DMS79 (cell line): Measurements from ENCODE around the gene SLC15A4.
"Not testable (repeated sequence)": the region's sequence is repeated elsewhere in the genome, so short reads cannot be mapped to it uniquely, and the experiment has no call there.

ENCODE experiments used
- DNase-seq: peaks from one replicate; lab custom pipeline; 2025; lab: John Stamatoyannopoulos, UW

The SLC15A4 gene

DNA sequence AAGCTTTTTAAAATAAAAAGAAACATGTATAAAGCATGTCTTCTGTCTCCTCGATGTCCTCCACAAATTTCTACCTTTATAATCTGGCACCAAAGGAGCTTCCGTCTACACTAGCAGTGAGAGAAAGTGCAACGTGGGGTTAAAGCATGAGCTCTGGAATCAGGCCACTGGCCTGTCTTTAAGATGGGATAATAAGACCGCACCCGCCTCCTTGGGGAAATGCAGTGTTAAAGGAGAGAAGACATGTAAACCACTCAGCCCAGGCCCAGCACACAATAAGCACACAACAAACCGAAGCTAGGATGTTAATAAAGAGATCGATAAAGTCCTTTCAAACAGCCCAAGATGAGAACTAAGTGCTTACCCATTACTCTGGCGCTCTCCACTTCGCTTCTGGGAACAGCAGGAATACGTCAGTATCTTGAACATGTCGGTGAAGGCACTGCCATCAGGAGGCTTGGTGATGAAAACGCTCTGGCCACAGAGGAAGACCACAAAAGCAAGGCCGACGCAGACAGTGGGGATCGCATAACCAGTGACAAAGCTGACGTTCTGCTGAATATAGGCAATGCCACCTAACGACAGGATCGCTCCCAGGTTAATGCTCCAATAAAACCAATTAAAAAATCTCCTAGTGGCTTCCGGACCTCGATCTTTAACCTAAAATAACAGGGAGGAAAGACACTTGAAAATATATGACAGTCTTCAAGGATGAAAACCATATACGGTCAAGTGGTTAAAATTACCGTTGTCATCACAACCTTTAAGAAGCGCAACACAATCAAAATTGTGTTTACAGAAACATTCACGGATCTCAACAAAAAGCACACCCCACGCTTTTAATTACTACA lies 9.1 kb downstream of the SLC15A4 start:
- DNase-seq: no peak

DNA sequence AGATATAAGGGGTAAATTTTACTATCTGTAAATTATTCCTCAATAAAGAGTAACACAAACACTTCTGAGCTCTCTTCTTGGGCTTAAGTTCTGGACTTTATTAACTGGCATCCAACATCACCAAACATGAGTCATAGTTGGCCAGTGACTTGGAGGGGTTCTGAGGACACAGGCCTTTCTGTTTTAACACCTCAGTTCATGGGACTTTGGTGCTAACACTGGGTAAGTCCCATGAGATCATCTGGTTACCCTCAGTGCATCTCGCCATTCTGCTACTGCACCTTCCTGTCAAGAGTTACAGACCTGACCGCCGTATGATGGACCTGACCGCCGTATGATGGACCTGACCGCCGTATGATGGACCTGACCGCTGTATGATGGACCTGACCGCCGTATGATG lies 9.9 kb downstream of the SLC15A4 start:
- no peak for DNase-seq

DNA sequence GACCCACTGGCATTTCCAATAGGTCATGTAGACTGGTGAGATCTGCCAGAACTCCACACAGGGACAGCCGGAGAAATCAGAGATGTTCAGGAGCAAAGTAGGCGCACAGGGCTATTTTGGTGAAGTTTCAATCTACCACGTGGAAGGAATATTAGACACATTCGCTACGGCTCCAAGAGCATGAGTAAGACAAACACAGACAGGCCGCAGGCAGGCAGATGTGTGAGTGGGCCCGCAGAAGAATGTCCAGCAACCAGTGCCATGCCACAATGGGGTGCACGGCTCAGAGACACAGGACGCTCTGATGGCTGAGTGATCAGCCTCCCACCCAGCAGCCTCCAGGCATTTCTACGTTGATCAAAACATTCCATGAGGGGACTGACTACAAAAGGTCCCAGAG lies 10.4 kb downstream of the SLC15A4 start:
- DNase-seq: no peak

DNA sequence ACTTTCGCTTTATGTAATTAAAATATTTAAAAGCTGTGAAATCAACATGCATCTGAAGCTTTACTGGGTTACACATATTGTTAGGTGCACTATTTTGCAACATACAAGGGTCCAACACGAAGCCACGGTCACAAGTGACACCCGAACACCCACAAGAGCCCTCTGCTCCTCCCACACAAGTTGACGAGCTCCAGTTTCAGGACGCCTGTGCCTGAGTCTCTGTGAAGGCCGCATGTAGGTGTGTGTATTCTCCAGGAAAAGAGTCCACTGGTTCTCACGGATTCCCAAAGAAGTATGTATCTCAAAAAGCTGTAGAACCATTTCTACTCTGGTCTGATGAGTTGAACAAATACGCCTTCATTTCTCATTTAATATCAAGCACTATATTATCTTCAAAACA lies 12.0 kb downstream of the SLC15A4 start:
- DNase-seq: no peak

DNA sequence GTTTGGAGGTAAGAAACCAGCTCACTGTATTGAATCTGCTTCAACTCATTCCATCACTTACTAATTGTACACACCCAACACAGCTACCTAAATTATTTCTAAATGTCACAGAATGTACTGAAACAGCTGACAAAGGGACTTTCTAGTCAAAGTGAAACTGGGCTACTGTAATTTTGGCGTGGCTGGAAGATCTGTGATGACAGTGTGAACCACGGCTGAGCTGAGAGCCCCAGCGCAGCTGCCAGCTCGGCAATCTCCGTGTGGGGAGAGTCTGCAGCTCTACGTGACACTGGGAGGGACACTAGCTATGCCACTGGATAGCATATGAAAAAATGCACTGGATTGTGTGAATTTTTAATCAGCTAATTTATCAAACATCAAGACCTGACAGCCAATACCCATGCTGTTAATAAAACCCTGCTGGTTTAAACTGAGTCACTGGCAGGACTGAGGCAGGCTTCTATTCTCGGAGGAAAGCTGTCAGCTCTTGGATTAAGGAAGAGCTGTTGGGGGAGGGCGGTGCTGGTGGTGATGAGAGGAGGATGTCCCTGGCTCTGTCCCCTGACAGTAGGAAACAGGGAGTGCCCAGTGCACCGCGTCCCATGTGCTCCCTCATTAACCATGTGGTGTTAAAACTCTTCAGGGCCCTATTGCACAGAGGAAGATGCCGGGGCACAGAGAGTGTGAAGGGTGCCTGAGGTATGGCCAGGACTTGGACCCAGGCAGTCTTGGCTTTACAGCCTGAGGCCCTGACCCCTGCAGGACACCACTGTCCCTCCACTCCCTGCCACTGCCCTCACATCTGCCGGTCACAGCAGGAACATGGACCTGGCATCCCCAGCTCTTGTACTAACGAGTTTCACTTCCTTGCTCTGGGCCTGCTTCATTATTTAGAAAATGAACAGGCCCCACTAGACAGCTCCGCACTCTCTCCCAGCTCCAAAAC lies 13.3 kb downstream of the SLC15A4 start:
- no peak for DNase-seq

DNA sequence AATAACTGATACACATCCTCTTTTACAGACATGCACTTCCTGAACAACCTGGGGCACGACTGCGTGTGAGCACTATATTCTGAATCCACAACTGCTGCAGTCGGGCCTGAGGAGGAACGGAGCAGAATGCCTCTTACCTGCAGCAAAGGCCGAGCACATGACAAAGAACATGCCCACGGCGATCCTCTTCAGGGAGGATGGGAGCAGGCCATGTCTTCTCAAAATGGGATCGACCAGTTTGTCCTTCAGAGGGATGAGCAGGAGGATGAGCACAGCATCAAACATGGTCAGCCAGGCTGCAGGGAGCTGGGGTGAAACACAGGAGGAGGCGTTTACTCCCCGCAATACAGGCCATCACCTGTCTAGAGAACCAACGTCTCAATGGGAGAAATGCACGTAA lies 15.1 kb downstream of the SLC15A4 start:
- no peak for DNase-seq

DNA sequence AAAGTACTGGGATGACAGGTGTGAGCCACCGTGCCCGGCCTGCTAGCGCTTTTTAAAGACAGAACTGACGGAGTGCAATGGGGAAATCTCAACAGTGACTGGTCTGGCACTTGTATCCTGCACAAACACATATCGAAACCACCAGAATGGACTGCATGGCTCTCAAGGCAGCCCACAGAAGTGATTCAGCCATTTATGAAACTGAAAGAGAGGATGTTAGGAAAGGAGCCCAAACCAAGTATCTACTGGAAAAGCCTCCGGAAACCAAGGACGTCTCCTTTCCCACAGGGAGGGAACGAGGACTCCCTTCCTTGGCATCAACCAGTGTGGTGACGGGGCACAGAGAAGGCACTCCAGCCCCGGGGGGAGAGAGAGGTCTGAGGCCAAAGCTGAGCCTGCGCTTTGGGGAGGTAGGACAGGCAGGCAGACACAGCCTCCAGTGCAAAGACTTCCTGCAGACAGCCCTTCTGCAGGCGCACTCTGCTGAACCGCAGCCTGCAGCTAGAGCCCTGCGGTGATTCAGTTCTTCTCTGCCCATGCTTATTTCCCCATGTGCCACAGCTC lies 16.5 kb downstream of the SLC15A4 start:
- DNase-seq: no peak

DNA sequence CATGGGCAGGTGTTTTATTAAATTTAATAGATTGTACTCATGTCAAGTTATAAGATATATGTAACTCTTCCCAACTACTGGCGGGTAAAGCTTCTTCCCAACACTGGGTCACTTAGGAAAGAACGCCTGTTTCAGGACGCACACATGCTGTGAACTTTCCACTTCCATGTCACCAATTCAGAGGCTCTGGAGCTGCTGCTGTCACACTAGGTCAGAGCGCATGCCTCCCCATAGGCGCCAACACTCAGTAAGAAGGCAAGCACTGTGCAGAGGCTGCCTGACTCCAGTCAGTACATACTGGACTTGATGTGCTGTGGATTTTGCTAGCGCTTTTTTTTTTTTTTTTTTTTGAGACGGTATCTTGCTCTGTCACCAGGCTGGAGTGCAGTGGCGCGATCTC lies 17.2 kb downstream of the SLC15A4 start:
- no peak for DNase-seq

DNA sequence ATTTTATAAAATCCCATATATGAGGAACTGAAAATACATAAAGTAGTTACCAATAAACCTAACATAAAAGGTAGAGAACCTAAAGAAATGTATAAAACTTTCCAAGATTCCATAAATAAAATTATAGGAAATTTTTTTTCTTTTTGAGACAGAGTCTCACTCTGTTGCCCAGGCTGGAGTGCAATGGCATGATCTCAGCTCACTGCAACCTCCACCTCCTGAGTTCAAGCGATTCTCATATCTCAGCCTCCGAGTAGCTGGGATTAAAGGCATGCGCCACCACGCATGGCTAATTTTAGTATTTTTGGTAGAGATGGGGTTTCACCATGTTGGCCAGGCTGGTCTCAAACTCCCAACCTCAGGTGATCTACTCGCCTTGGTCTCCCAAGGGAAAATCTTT lies 18.4 kb downstream of the SLC15A4 start:
- DNase-seq: not testable (repeated sequence)

DNA sequence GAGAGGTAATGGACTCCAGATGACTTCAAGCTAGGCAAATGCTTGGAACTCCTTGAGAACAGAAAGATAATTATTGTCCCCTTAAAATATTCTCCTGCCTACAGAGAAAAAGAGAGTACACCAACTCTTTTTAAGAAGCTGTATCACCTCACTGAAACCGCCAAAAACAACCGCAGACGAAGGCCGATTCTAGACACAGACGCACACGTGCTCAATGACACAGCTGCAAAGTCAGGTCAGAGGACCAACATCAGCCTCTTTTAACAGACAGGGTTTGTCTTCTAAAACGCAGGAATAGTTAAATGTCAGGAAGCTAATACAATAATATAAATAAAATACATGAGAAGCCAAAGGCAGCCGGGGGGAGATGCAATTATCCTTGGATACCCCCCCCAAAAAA lies 19.0 kb downstream of the SLC15A4 start:
- no peak for DNase-seq

DNA sequence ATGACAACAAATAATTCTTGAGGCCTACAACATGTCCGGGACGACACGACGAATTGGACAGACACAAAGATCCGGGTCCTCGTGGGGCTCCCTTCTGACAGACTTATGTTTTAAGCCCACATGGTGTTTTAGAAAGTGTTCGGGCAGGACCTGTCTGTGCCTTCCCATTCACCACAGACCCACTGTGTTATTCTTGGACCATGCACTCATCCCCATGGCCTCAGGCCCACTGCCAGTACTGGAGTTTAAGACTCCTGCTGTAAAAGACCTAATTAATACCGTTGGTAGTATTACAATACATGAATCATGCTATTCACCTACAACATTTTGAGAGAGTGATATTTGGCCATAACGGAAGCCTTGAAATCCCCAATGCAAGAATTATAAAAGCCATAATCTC lies 20.0 kb downstream of the SLC15A4 start:
- no peak for DNase-seq

DNA sequence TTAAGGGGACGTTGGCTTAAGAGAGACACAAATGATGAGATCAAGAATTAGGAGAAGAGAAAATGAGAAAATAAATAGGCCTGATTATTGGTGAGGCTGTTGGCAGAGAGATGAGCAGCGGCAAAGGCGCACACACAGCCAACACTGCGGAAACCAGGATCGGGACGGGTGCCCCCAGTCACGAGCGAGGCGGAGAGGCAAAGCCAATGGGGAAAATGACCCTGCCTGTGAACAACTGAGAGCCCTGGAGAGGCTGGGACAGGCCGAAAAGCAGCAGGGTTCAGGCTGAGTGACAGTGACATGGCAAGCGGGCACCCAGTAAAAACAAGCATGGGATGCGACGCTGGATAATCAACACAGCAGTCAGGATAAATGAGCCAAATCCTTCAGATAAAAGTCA lies 21.0 kb downstream of the SLC15A4 start:
- DNase-seq: no peak

DNA sequence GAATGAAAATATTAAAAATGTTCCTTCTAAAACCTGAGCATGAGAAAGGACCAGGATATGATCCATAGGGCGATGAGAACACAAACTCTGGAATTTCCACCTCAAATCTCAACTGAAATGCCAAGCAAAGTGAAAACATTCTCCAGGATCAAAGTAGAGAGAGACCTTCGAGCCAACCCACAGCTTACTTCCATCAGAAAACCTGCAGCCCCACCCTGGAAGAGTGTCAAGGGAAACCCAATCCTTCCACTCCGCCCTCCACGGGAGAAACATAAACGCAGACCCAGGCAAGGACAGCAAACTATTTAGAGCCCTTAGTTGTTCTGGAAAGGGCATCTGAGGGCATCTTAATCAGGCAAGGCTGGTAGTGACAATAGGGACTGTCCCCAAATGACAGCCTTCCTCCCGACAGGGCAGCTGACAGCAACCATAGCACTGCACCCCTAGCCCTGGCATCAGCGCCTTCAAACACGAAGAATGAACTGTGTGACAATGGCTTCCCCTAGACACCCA lies 21.8 kb downstream of the SLC15A4 start:
- no peak for DNase-seq

DNA sequence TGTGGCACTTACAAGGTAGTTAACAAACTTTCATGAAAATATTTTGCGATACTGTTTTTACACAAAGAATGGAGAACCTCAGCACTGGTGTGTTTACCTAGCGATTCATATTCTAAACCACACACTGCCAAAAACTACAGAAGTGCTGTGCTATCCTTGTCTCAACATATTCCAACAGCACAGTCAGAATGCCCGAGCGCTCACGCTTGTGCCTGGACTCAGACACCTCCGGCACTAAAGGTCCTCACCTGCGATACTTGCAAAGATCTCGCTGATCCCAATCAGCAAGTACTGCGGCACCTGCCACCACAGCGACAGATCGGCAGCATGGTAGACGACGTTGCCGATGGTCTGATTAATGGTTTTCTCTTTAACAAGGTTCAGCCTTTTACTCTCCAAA lies 23.2 kb downstream of the SLC15A4 start:
- no peak for DNase-seq

DNA sequence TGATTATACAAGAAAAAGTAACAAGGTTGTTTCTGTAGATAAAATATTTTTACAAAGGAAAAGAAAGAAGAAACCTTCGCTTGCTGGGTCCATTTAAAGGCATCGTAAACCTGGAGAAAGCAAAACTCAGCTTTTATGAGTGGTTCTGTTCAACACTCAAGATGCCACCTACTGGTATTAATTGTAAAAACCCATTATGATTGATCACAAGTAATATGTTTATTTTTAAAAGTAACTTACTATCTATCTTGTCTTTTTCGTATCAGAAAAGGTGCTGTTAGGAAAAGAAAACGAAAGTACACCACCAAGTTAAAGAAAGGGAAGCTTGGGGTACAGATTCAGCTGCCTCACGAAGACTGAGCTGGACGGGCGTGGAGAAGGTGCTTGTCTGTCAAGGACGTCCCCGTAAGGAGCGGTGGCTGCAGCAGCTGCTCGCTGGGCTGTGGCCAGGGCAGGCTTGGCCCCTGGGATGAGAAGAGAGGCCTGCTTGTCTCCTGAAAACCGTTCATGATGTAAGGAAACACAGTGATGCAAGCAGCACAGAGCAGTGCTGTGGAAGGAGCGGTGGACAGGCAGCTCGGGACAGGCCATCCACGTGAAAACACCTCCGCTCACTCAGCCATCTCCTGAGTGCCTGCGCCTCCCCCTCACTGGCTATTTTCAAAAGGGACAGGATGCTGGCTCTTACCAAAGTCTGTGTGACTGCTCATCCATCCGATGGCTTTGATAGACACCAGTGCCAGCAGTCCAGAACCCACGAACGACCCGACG lies 25.0 kb downstream of the SLC15A4 start:
- DNase-seq: no peak

DNA sequence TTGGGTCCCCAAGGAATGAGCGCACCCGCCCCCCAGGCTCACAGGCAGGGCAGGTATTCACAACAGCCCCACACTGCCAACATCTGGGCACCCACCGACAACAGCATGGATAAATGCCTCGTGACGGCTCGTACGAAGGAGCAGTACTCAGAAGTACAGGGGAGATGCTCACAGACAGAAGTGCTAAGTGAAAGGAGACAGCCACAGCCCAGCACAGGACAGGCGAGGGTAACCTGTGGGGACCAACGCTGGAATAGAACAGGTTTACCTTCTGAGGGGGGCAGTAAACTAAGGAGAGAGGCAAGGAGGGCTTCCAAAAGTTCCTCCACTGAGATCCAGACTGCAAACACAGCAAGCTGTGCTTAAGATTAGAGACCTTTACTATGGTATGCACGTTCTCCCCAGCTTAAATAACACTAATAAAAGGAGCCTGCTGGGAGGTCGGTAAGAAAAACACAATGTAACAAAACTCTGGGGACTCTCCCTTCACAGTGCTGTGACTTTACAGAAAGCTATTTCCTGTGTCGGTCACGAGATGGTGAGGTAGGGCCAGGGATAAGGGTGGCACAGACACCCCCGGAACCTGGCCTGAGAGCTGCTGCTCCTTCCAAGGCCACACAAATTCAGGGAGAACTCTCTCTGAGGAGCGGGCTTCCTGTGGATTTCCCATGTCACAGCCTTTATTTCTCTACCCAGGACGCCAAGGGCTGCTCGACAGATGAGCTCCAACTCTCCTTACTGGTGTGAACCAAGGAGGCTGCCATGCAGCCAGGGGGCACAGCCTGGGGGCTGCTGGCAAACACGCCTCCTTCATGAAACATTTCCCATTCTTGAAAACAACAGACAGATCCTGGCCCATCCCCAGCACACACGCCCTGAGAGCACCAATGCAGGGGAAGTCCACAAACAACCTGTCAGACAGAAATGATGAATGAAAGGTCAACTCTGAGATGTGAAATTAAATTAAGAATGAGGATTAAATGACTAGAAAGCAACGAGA lies 26.3 kb downstream of the SLC15A4 start:
- DNase-seq: no peak

DNA sequence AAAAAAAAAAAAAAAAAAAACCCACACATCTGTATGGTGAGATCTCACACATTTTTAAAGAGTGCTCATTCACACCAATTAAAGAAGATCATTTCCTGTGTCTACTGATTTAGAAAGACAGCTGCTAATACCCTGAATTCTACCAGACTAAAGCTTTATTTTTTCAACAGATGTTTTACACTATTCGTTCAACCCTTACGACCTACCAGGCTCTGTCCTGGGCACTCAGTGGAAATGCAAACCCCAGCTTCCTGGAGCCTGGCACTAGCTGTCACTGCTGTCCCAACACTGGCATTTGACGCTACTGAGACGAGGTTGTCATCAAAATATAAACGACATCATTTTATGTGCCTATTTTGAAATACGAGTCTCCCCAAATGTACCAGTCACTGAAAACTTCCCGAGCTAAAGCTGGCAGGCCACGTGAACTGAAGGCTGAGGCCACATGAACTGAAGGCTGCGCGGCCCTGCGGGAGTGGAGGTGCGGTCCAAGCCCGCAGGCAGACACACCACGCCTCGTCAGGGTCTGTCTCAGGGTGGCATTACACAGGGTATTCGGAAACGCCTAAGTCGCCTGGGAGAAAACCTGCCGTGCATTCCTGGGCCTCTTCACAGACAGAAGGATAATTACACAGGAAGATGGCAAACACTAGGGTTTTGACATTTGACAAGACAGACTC lies 27.2 kb downstream of the SLC15A4 start:
- no peak for DNase-seq

DNA sequence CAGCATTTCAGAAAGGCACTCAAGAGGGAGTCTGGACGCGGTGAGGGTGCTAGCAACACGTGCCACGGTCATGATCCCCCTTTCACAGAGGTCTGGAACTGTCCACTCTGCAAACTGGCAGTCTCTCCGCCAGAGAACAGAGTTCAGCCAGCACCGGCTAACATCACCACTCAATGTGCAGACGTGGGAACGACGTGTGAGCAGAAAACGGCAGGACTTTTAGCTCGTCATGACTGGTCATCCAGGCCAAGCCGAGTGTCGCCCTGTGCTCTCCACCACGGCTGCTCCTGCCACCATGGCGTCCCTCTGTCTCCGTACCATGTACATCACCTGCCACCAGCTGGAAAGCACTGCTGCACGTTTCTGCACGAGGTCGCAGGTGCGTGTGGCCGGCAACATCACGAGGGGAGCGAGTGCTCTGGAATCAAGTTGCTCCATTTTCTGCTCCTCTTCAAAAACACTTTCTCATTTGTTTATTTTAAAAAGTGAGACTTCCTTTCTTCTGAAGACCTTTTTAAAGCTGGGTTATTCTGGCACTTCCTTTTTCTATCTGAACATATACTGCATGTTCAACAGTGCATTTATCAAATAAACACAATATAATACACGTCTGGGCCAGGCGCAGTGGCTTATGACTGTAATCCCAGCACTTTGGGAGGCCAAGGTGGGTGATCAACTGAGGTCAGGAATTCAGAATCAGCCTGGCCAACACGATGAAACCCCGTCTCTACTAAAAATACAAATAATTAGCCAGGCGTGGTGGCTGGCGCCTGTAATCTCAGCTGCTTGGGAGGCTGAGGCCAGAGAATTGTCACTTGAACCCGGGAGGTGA lies 28.0 kb downstream of the SLC15A4 start:
- no peak for DNase-seq
